K562 (cell line): ENCODE data around the gene RPL18A. TPM values are rescaled to one million over a fixed set of nuclear protein-coding genes. Genes with fewer than 3 reads are reported as not detected.

ENCODE experiments used
- CAMTA2 ChIP-seq: fragments of 250-450 bp; sonication (Bioruptor Pico); conservative IDR thresholded peaks from 2 replicates; pipeline ENCODE4 v1.5.1; 2022
- CREB1 ChIP-seq, 2 experiments: sonication (generic) in 1 of 2; formaldehyde crosslinking in 1 of 2; IDR thresholded peaks; 2 replicates each; pipeline versions ENCODE4 v1.6.1 to v1.8.0; 2012 to 2022; ENCODE audit warnings: inconsistent platforms in 1 of 2, mild to moderate bottlenecking in 1 of 2, missing genetic modification reagents in 1 of 2, moderate library complexity in 1 of 2
- ELF2 ChIP-seq: fragments of 250-450 bp; sonication (Bioruptor Pico); IDR thresholded peaks from 2 replicates; pipeline ENCODE4 v1.5.0; 2021; ENCODE audit warnings: mild to moderate bottlenecking
- FOXA1 ChIP-seq: fragments of 450-650 bp; IDR thresholded peaks from 2 replicates; pipeline ENCODE4 v1.6.1; 2016; ENCODE audit warnings: mild to moderate bottlenecking, borderline replicate concordance
- FOXK2 ChIP-seq, 2 experiments: fragments of 450-650 bp; IDR thresholded peaks in 1 of 2; conservative IDR thresholded peaks in 1 of 2; 2 replicates each; pipeline ENCODE4 v1.6.1; 2016; ENCODE audit warnings: low read depth in 2 of 2, mild to moderate bottlenecking in 1 of 2
- HBP1 ChIP-seq: fragments of 450-650 bp; formaldehyde crosslinking; IDR thresholded peaks from 2 replicates; pipeline ENCODE4 v1.4.0; 2022; ENCODE audit warnings: missing genetic modification characterization
- NCOR1 ChIP-seq: fragments of 450-650 bp; IDR thresholded peaks from 2 replicates; pipeline ENCODE4 v1.6.1; 2016; ENCODE audit warnings: mild to moderate bottlenecking, moderate library complexity
- NFE2L1 ChIP-seq: fragments of 450-650 bp; IDR thresholded peaks from 2 replicates; pipeline ENCODE4 v1.6.1; 2016; ENCODE audit warnings: missing genetic modification characterization, low read depth, mild to moderate bottlenecking, missing compliant biosample characterization, moderate library complexity, borderline replicate concordance
- NR1H2 ChIP-seq: sonication (generic); formaldehyde crosslinking; IDR thresholded peaks from 2 replicates; pipeline ENCODE4 v1.4.0; 2020; ENCODE audit warnings: mild to moderate bottlenecking, missing genetic modification reagents
- PATZ1 ChIP-seq: fragments of 250-450 bp; sonication (Bioruptor Pico); IDR thresholded peaks from 2 replicates; pipeline ENCODE4 v1.5.0; 2020; ENCODE audit warnings: mild to moderate bottlenecking, borderline replicate concordance
- PBX2 ChIP-seq, 2 experiments: IDR thresholded peaks in 1 of 2; conservative IDR thresholded peaks in 1 of 2; 2 replicates each; pipeline ENCODE4 v1.6.1; 2016; ENCODE audit warnings: low read depth in 2 of 2, mild to moderate bottlenecking in 1 of 2, missing compliant biosample characterization in 1 of 2, missing genetic modification characterization in 1 of 2, moderate library complexity in 1 of 2
- PHB2 ChIP-seq: fragments of 450-650 bp; IDR thresholded peaks from 2 replicates; pipeline ENCODE4 v1.6.1; 2017; ENCODE audit warnings: low read depth
- PHF20 ChIP-seq: fragments of 450-650 bp; IDR thresholded peaks from 2 replicates; pipeline ENCODE4 v1.6.1; 2018; ENCODE audit not compliant: partially characterized antibody
- POLR2A ChIP-seq: fragments of 450-650 bp; conservative IDR thresholded peaks from 2 replicates; pipeline ENCODE4 v1.6.1; 2016
- POLR3G ChIP-seq: IDR thresholded peaks from 2 replicates; pipeline ENCODE4 v1.6.1; 2011; ENCODE audit not compliant: insufficient read length, insufficient replicate concordance; ENCODE audit errors: extremely low read depth
- SMARCE1 ChIP-seq: fragments of 450-650 bp; IDR thresholded peaks from 2 replicates; pipeline ENCODE4 v1.7.1; 2016; ENCODE audit warnings: mild to moderate bottlenecking
- ZBTB49 ChIP-seq: sonication (generic); formaldehyde crosslinking; IDR thresholded peaks from 2 replicates; pipeline ENCODE4 v1.8.0; 2022; ENCODE audit warnings: missing genetic modification reagents, mild to moderate bottlenecking, borderline replicate concordance
- ZNF668 ChIP-seq: fragments of 250-450 bp; sonication (Bioruptor Pico); IDR thresholded peaks from 2 replicates; pipeline ENCODE4 v1.8.0; 2022; ENCODE audit warnings: mild to moderate bottlenecking, inconsistent platforms
- ZNF696 ChIP-seq: fragments of 250-450 bp; sonication (Bioruptor Pico); conservative IDR thresholded peaks from 2 replicates; pipeline ENCODE4 v1.4.0; 2020; ENCODE audit warnings: mild to moderate bottlenecking, moderate library complexity
- polyA plus RNA-seq, 8 experiments: library from polyadenylated mRNA; depleted of rRNA in 4 of 8; stranded (reverse) in 5 of 8; unstranded in 3 of 8; fragments of >200 nt; fragmentation: Nextera tagmentation in 2 of 8; fragmentation: Illumina TruSeq in 1 of 8; extraction: Ambion mirVana in 2 of 8; extraction: Trizol in 1 of 8; gene quantifications; 2 replicates each; pipeline versions ENCODE4 v1.2.1 to v1.2.3, GENCODE V29; 2011 to 2014; ENCODE audit warnings: inconsistent platforms in 1 of 8, missing spikeins in 1 of 8
- total RNA-seq, 7 experiments: library from RNA; depleted of rRNA in 6 of 7; stranded (reverse); fragments of >200 nt in 6 of 7; fragmentation: Illumina TruSeq in 2 of 7; extraction: Trizol in 2 of 7; gene quantifications; 2 replicates each; pipeline versions ENCODE4 v1.2.1 to v1.2.3, GENCODE V29; 2011 to 2021; ENCODE audit warnings: low replicate concordance in 1 of 7

Gene RPL18A
- total and polyA plus RNA-seq, 9 of the 15 experiments (the other 6 are each of a cell fraction or from before 2014, with no cell fraction given) = 626 to 2,882 (median 1,895) TPM

- TF ChIP-seq PATZ1 (CRISPR knock-in tag) (no peak), PBX2 (CRISPR knock-in tag; IDR thresholded peaks at IDR 0.05; ENCODE audit: low read depth) (peak; percentile 90), PBX2 (tag; conservative IDR thresholded peaks at IDR 0.05; ENCODE audit: low read depth) (peak; percentile 99), NCOR1 (no peak), SMARCE1 (no peak), PHF20 (peak; percentile 37), ZNF696 (CRISPR knock-in tag) (no peak), HBP1 (CRISPR knock-in tag) (peak; percentile 76; the same call in 1 of the 2 replicates), ZNF668 (CRISPR knock-in tag) (no peak), CAMTA2 (CRISPR knock-in tag) (peak; percentile 80; the same call in 1 of the 2 replicates), NFE2L1 (tag) (no peak), NR1H2 (CRISPR knock-in tag) (no peak), PHB2 (no peak), POLR3G (no peak), POLR2A (peak; percentile 99), ELF2 (0 out of 2 replicates have a peak, but pooled peaks have one; percentile 47), CREB1 (IDR thresholded peaks at IDR 0.05) (peak; percentile 84), CREB1 (CRISPR knock-in tag; IDR thresholded peaks at IDR 0.05) (peak; percentile 91), FOXK2 (conservative IDR thresholded peaks at IDR 0.05 in 1 of 2, IDR thresholded peaks at IDR 0.05 in 1 of 2; ENCODE audit: low read depth in 2 of 2) (peak; percentile 87 to 88), ZBTB49 (CRISPR knock-in tag) (no peak), FOXA1 (no peak)
Measured at GRCh38 chr19:17859533-17860330, at the start of gene RPL18A (continued).
